Epithelial cell of esophagus (primary cell): ENCODE measurements around the gene VEPH1.

Source experiments
- DNase-seq: peaks from one replicate; pipeline ENCODE4 v3.0.0; 2010; ENCODE audit warnings: low read depth
- H3K4me3 ChIP-seq: 2 replicates; pipeline ENCODE4 v1.5.1; 2011; ENCODE audit warnings: mild to moderate bottlenecking, low read length, control low read depth
- TF ChIP-seq, protein P1 (sequence below): IDR thresholded peaks from 2 replicates; pipeline ENCODE4 v1.5.1; 2011; ENCODE audit warnings: low read depth, mild to moderate bottlenecking, low read length, control low read depth, inconsistent platforms; ENCODE audit not compliant: insufficient read depth; ENCODE audit errors: missing control alignments

Gene VEPH1

GRCh38 chr3:157261000-157261399 is 242.2 kb downstream of the VEPH1 start:
- TF ChIP-seq, protein P1, sequence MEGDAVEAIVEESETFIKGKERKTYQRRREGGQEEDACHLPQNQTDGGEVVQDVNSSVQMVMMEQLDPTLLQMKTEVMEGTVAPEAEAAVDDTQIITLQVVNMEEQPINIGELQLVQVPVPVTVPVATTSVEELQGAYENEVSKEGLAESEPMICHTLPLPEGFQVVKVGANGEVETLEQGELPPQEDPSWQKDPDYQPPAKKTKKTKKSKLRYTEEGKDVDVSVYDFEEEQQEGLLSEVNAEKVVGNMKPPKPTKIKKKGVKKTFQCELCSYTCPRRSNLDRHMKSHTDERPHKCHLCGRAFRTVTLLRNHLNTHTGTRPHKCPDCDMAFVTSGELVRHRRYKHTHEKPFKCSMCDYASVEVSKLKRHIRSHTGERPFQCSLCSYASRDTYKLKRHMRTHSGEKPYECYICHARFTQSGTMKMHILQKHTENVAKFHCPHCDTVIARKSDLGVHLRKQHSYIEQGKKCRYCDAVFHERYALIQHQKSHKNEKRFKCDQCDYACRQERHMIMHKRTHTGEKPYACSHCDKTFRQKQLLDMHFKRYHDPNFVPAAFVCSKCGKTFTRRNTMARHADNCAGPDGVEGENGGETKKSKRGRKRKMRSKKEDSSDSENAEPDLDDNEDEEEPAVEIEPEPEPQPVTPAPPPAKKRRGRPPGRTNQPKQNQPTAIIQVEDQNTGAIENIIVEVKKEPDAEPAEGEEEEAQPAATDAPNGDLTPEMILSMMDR: no peak
- no peak overlapping the region for H3K4me3 ChIP-seq
- no peak for DNase-seq

- TF ChIP-seq, protein P1: no peak
- H3K4me3 ChIP-seq: no peak overlapping the region
- DNase-seq: no peak
Measured at GRCh38 chr3:157259825-157260224, 243.4 kb downstream of the VEPH1 start.

DNA sequence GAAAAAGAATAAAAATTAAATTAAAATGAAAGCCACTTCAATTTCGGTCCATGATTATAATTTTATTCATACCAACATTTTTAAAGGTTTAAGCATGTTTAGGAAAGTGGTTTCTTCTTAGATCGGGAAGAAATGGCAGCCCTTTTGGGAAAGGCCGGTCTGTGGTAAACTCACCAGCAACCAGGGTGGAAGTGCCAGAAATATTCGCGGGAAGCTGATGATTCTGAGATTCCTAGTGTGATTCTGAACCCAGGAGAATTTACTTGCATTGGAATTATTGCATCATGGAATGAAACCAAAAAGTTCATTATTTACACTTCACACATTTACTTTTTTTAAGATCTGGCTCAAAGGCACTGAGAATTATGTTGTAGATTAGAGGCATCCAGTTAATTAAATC is 246.1 kb downstream of the VEPH1 start:
- H3K4me3 ChIP-seq: no peak overlapping the region
- TF ChIP-seq, protein P1: no peak
- no peak for DNase-seq

DNA sequence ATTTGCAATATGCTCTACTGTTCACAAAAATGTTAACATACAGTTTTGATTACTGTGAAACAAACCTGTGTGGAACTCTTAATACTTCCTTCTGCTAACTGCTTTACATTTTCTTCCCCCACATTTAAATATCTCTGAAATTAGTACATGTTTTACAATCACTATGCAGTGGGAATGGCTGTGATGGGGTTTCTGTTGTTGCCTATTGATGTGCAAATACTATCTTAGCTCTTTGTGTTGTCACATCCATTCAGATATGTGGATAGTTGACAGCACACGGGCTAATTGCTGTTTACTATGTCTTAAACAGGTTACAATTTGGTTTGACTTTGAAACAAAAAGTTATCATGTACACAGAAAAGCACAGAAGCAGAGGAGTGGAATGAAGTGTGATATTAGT is 247.4 kb downstream of the VEPH1 start:
- H3K4me3 ChIP-seq: no peak overlapping the region
- TF ChIP-seq, protein P1: no peak
- no peak for DNase-seq

- no peak for DNase-seq
- TF ChIP-seq, protein P1: no peak
- H3K4me3 ChIP-seq: no peak overlapping the region
Measured at GRCh38 chr3:157251685-157252084, 251.5 kb downstream of the VEPH1 start.

DNA sequence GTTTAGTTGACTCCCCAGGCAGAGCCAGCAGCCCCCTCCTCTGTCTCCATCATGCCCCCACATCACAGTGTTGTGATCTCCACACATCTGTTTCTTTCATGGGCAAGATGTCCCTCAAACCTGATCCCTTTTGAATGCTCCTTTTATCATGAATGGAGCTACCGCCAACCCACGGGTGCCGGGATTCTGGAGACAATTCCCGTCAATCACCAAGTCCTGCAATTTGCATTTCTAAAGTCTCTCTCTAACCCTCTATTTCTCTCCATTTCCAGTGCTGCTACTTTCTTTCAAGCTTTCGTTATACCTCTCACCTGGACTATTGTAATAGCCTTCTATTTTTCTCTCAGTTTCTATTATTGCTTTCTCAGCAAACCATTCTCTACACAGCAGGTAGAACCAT is 253.6 kb downstream of the VEPH1 start:
- no peak overlapping the region for H3K4me3 ChIP-seq
- TF ChIP-seq, protein P1: no peak
- no peak for DNase-seq

DNA sequence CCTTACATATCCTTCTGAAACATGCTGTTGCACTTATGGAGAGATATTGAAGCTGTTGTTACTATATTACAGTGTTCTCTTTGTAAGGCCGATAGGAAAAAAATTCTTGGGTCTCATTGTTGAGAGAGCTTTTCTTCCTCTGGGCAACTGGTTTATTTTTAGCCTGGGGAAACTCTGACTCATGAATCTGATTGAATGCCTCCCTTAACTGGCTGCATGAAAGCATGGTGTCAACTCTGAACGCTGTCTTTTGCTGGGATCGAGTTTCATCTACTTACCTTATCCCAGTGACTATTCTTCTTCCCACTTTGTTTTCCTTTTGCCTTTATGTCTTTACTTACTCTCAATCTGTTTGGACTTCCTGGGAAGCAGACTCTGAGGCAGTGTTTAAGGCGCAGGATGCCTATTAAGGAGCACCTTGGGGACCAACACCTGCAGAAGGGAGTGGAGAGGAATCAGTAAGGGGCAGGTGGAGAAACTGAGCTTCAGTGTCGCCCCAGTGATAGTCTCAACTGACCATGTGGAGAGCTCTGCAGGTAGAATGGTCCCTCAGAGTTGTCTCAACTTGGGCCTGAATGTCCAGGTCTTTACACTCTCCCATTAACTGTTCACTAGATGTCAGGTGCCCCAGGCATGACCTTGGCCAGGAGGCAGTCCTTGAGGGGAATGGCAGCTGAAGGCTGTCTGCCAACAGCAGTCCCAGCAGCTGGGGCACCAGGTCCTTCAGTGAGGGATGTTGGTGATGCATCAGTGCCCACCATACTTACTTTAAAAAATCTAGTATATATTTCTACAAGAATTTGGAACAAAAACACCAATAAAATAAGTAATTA is 254.4 kb downstream of the VEPH1 start:
- TF ChIP-seq, protein P1: no peak
- no peak overlapping the region for H3K4me3 ChIP-seq
- peak; percentile 68 for DNase-seq
